Measurements from ENCODE around the gene L3MBTL4. TPM values are rescaled to one million over a fixed set of nuclear protein-coding genes. Genes with fewer than 3 reads are reported as not detected.

L3MBTL4 gene
- total RNA-seq, 1 donor from 2014 or later = under 0.01 TPM

DNA sequence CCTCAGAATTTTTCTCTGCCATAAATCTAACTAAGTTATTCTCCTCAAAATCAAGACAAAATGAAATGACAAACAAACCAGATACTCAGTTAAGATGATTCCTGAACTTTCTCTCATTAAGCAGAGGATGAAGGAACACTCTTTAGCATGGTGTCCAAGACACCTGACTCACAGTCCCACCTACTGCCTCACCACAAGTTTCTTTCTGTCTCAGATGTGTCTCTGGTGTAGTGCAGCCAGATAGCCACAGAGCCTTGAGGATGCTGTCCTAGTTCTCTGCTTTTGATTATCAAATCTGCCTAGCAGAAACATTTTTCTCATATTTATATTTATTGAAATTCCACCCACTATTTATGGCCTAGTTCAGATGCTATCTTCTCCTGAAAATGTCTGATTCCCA, 415.8 kb downstream of the L3MBTL4 start:
- no peaks in the 10 kb centered on the region for H3K36me3 ChIP-seq (ENCODE audit: control insufficient read depth, insufficient read depth, low read length)
- no peak for DNase-seq (ENCODE audit: low read depth)
- FAIRE-seq = no peak
- TF ChIP-seq, protein P1, sequence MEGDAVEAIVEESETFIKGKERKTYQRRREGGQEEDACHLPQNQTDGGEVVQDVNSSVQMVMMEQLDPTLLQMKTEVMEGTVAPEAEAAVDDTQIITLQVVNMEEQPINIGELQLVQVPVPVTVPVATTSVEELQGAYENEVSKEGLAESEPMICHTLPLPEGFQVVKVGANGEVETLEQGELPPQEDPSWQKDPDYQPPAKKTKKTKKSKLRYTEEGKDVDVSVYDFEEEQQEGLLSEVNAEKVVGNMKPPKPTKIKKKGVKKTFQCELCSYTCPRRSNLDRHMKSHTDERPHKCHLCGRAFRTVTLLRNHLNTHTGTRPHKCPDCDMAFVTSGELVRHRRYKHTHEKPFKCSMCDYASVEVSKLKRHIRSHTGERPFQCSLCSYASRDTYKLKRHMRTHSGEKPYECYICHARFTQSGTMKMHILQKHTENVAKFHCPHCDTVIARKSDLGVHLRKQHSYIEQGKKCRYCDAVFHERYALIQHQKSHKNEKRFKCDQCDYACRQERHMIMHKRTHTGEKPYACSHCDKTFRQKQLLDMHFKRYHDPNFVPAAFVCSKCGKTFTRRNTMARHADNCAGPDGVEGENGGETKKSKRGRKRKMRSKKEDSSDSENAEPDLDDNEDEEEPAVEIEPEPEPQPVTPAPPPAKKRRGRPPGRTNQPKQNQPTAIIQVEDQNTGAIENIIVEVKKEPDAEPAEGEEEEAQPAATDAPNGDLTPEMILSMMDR (IDR thresholded peaks at IDR 0.05; ENCODE audit: insufficient read depth, low read length, severe bottlenecking) = no peak
- H3K4me3 ChIP-seq (ENCODE audit: low read depth, low read length) = no peak overlapping the region
- no peaks in the 10 kb centered on the region for H3K27me3 ChIP-seq (ENCODE audit: control insufficient read depth, insufficient read depth, low read length)

DNA sequence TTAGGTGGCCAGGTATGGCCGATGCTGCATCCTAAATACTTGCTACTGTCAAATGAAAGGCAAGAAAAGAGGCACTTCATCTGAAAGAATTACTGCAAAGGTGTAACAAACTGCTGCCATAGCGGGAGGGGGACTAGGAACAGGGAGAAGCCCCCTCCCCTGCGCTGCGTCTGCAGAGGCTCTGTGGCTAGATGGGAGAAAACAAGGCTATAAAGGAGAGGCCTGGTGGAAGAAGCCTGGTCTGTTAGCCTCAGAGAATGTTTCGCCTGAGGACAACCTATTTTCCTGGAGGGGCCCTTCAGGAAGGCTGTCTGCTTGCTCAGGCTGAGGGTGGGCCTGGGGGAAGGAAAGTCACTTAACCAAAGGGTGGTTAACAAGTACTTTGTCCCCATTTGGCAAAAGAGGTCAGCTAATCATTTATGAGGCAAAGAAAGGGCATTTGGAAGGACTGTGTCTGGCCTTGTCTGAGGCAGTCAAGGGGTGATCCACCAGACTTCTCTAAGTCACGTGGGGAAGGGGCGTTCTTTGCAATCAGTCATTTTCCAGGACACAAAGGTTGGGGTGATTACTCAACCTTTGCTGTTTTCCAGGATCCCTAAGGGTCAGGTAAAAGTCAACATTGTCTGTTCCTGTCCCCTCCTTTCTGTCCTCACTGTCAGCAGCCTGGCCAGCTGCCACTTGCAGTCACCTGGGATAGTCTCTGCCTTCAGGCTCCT, 416.4 kb downstream of the L3MBTL4 start:
- Histone ChIP-seq H3K4me3 (ENCODE audit: low read depth, low read length) (no peak overlapping the region), H3K27me3 (ENCODE audit: control insufficient read depth, insufficient read depth, low read length) (no peaks in the 10 kb centered on the region), H3K36me3 (ENCODE audit: control insufficient read depth, insufficient read depth, low read length) (no peaks in the 10 kb centered on the region)
- peak; percentile 7 for FAIRE-seq
- TF ChIP-seq, protein P1 (IDR thresholded peaks at IDR 0.05; ENCODE audit: insufficient read depth, low read length, severe bottlenecking) = no peak
- no peak for DNase-seq (ENCODE audit: low read depth)

DNA sequence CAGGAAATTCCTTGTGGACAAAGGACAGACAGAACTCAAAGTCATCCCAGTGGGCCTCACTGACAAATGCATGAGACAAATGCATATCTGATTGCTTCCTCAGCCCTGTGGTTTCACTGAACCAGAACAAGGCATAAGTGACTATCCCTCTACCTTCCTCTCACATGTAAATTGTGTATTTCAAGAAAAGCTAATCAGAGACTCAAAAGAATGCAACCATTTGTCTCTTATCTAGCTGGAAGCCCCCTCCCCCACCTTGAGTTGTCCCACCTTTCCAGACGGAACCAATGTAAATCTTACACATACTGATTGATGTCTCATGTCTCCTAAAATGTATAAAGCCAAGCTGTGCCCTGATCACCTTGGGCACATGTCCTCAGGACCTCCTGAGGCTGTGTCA, 417.4 kb downstream of the L3MBTL4 start:
- no peak overlapping the region for H3K4me3 ChIP-seq (ENCODE audit: low read depth, low read length)
- H3K27me3 ChIP-seq (ENCODE audit: control insufficient read depth, insufficient read depth, low read length) = no peaks in the 10 kb centered on the region
- DNase-seq (ENCODE audit: low read depth) (no peak), FAIRE-seq (no peak)
- H3K36me3 ChIP-seq (ENCODE audit: control insufficient read depth, insufficient read depth, low read length) = no peaks in the 10 kb centered on the region
- TF ChIP-seq, protein P1 (IDR thresholded peaks at IDR 0.05; ENCODE audit: insufficient read depth, low read length, severe bottlenecking) = no peak

DNA sequence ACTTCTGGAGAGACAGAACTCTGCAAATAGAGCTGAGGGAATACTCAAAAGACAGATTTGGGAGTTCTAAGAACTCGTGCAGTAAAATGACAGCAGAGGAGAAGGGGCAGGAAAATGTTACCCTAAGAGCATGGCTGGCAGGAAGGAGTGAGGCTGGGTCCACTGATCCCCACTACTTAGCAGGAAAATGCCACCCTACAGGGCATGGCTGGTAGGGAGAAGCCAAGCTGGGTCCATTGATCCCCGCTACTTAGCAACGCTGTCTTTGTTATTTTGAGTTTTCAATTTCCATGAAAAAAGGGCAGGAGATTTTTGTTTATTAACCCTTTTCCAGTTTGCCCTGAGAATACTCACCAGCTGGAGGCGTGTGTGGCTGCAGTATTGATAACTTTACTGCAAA, 419.1 kb downstream of the L3MBTL4 start:
- FAIRE-seq = no peak
- TF ChIP-seq, protein P1 (IDR thresholded peaks at IDR 0.05; ENCODE audit: insufficient read depth, low read length, severe bottlenecking) = no peak
- no peak for DNase-seq (ENCODE audit: low read depth)
- no peak overlapping the region for H3K4me3 ChIP-seq (ENCODE audit: low read depth, low read length)
- H3K36me3 ChIP-seq (ENCODE audit: control insufficient read depth, insufficient read depth, low read length) = no peaks in the 10 kb centered on the region
- H3K27me3 ChIP-seq (ENCODE audit: control insufficient read depth, insufficient read depth, low read length) = no peaks in the 10 kb centered on the region

DNA sequence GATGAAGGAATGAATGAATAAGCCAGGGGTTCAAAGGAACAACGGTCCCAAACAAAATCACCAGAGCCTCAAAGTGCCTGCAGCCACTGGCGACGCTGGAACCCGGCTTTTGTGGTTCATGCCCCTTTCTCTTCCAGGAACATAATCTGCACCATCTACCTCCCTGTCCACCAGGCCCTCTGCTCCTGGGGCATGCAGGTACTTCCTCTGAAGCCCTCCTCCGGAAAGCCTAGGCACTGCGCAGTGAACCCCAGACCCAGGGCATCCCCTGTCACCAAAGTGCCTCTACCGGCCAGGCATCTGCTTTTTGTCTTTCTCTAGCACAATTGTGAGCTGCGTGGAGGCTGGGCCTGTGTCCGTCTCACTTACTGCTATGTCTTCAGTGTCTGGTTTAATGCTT, 420.8 kb downstream of the L3MBTL4 start:
- H3K36me3 ChIP-seq (ENCODE audit: control insufficient read depth, insufficient read depth, low read length) = no peaks in the 10 kb centered on the region

More for the DNA sequence above, 420.8 kb downstream of the L3MBTL4 start:
- TF ChIP-seq, protein P1 (IDR thresholded peaks at IDR 0.05; ENCODE audit: insufficient read depth, low read length, severe bottlenecking) = no peak
- Histone ChIP-seq H3K4me3 (ENCODE audit: low read depth, low read length) (no peak overlapping the region), H3K27me3 (ENCODE audit: control insufficient read depth, insufficient read depth, low read length) (no peaks in the 10 kb centered on the region)
- FAIRE-seq (no peak), DNase-seq (ENCODE audit: low read depth) (no peak)
